Immature natural killer cell (primary cell): ENCODE data around the gene MED31. TPM values are rescaled to one million over a fixed set of nuclear protein-coding genes. Genes with fewer than 3 reads are reported as not detected.
A peak's percentile ranks its signal among the peaks of the same experiment; 100 is the strongest.
"Not testable (repeated sequence)": the region's sequence is repeated elsewhere in the genome, so short reads cannot be mapped to it uniquely, and the experiment has no call there.

Experiments used
- DNase-seq, 3 donors: peaks; one replicate each; pipeline ENCODE4 v3.0.0; 2022; ENCODE audit warnings: mixed read lengths in 1 of 3
- H3K27ac Mint-ChIP-seq, 6 donors: one replicate each; pipeline ENCODE4 v1.8.0; 2020; ENCODE audit warnings: mixed read lengths in 6 of 6, mild to moderate bottlenecking in 5 of 6, inconsistent platforms in 4 of 6, moderate library complexity in 3 of 6
- H3K27me3 Mint-ChIP-seq, 3 donors: one replicate each; pipeline ENCODE4 v1.8.0; 2020 to 2021; ENCODE audit warnings: low read depth in 3 of 3, mild to moderate bottlenecking in 3 of 3, mixed read lengths in 3 of 3, moderate library complexity in 3 of 3, inconsistent platforms in 1 of 3
- H3K36me3 Mint-ChIP-seq, 3 donors: one replicate each; pipeline ENCODE4 v1.8.0; 2020; ENCODE audit warnings: mixed read lengths in 3 of 3, inconsistent platforms in 2 of 3, mild to moderate bottlenecking in 2 of 3
- H3K4me1 Mint-ChIP-seq, 2 donors: one replicate each; pipeline ENCODE4 v1.8.0; 2020; ENCODE audit warnings: inconsistent platforms in 2 of 2, mild to moderate bottlenecking in 2 of 2, mixed read lengths in 2 of 2, moderate library complexity in 1 of 2
- H3K4me3 Mint-ChIP-seq, 5 donors: one replicate each; pipeline ENCODE4 v1.8.0; 2020; ENCODE audit warnings: mild to moderate bottlenecking in 5 of 5, mixed read lengths in 5 of 5, inconsistent platforms in 3 of 5, moderate library complexity in 3 of 5
- H3K9me3 Mint-ChIP-seq, 6 donors: one replicate each; pipeline ENCODE4 v1.8.0; 2020; ENCODE audit warnings: mild to moderate bottlenecking in 6 of 6, mixed read lengths in 6 of 6, inconsistent platforms in 4 of 6, moderate library complexity in 3 of 6
- polyA plus RNA-seq, 3 donors: library from polyadenylated mRNA; unstranded; fragments of 300-500 nt; fragmentation: Illumina TruSeq; gene quantifications; one replicate each; pipeline ENCODE4 v1.2.3, GENCODE V29; 2021

The MED31 gene
- polyA plus RNA-seq, 3 donors from 2014 or later = 34.0 to 50.8 (median 34.4) TPM

GRCh38 chr17:6670571-6670970, 19.2 kb upstream of the MED31 start:
- DNase-seq = no peak
- Mint-ChIP-seq H3K36me3 (peaks cover 0 to 3% (median 0%) of the 10 kb centered on the region in 3 donors), H3K27ac (no peak overlapping the region), H3K27me3 (peaks cover 6 to 12% (median 9%) of the 10 kb centered on the region in 3 donors), H3K9me3 (no peaks in the 10 kb centered on the region), H3K4me1 (no peaks in the 10 kb centered on the region), H3K4me3 (no peak overlapping the region)

- Mint-ChIP-seq H3K4me3 (no peak overlapping the region), H3K36me3 (peaks cover 0 to 3% (median 0%) of the 10 kb centered on the region in 3 donors), H3K27ac (no peak overlapping the region), H3K4me1 (no peaks in the 10 kb centered on the region), H3K27me3 (peaks cover 6 to 14% (median 9%) of the 10 kb centered on the region in 3 donors), H3K9me3 (no peaks in the 10 kb centered on the region)
- DNase-seq = no peak
Observed at GRCh38 chr17:6669479-6670212, 18.2 kb upstream of the MED31 start.

- H3K9me3 Mint-ChIP-seq = no peaks in the 10 kb centered on the region
- no peak for DNase-seq
- H3K27me3 Mint-ChIP-seq = peaks cover 6 to 14% (median 9%) of the 10 kb centered on the region in 3 donors
- peaks cover 0 to 3% (median 0%) of the 10 kb centered on the region in 3 donors for H3K36me3 Mint-ChIP-seq
- H3K4me3 Mint-ChIP-seq = no peak overlapping the region
- no peaks in the 10 kb centered on the region for H3K4me1 Mint-ChIP-seq
- H3K27ac Mint-ChIP-seq = no peak overlapping the region
Observed at GRCh38 chr17:6668727-6669425, 17.5 kb upstream of the MED31 start.

- H3K4me1 Mint-ChIP-seq = no peaks in the 10 kb centered on the region
- H3K4me3 Mint-ChIP-seq = no peak overlapping the region
- peaks cover 0 to 3% (median 0%) of the 10 kb centered on the region in 3 donors for H3K36me3 Mint-ChIP-seq
- H3K27me3 Mint-ChIP-seq = peaks cover 6 to 14% (median 9%) of the 10 kb centered on the region in 3 donors
- no peaks in the 10 kb centered on the region for H3K9me3 Mint-ChIP-seq
- no peak for DNase-seq
- no peak overlapping the region for H3K27ac Mint-ChIP-seq
Observed at GRCh38 chr17:6668219-6668618, 16.8 kb upstream of the MED31 start.

GRCh38 chr17:6667516-6667915, 16.1 kb upstream of the MED31 start:
- Mint-ChIP-seq H3K4me3 (no peak overlapping the region), H3K9me3 (no peaks in the 10 kb centered on the region), H3K27ac (no peak overlapping the region), H3K36me3 (peaks cover 0 to 3% (median 0%) of the 10 kb centered on the region in 3 donors), H3K4me1 (no peaks in the 10 kb centered on the region), H3K27me3 (peaks cover 8 to 13% (median 11%) of the 10 kb centered on the region in 3 donors)
- DNase-seq = no peak

- Mint-ChIP-seq H3K4me3 (no peak overlapping the region), H3K27me3 (peaks cover 10 to 15% (median 14%) of the 10 kb centered on the region in 3 donors), H3K4me1 (no peaks in the 10 kb centered on the region), H3K27ac (no peak overlapping the region), H3K36me3 (peaks cover 0 to 3% (median 0%) of the 10 kb centered on the region in 3 donors), H3K9me3 (no peaks in the 10 kb centered on the region)
- no peak for DNase-seq
Observed at GRCh38 chr17:6666557-6666956, 15.2 kb upstream of the MED31 start.

- peak; percentile 44 to 46 (median 44) for DNase-seq
- Mint-ChIP-seq H3K27ac (no peak overlapping the region), H3K4me1 (no peaks in the 10 kb centered on the region), H3K9me3 (no peaks in the 10 kb centered on the region), H3K36me3 (peaks cover 0 to 3% (median 0%) of the 10 kb centered on the region in 3 donors), H3K27me3 (peaks cover 8 to 19% (median 14%) of the 10 kb centered on the region in 3 donors), H3K4me3 (no peak overlapping the region)
Observed at GRCh38 chr17:6666077-6666521, 14.7 kb upstream of the MED31 start.

- not testable (repeated sequence) for H3K9me3 Mint-ChIP-seq, H3K4me3 Mint-ChIP-seq, H3K4me1 Mint-ChIP-seq, DNase-seq, H3K36me3 Mint-ChIP-seq, H3K27ac Mint-ChIP-seq
- peaks cover 8 to 30% (median 12%) of the 10 kb centered on the region in 3 donors for H3K27me3 Mint-ChIP-seq
Observed at GRCh38 chr17:6663200-6663599, 11.8 kb upstream of the MED31 start.

GRCh38 chr17:6661464-6661848, 10.1 kb upstream of the MED31 start:
- H3K9me3 Mint-ChIP-seq = peaks cover 0 to 3% (median 0%) of the 10 kb centered on the region in 6 donors
- H3K27ac Mint-ChIP-seq = no peak overlapping the region
- H3K36me3 Mint-ChIP-seq = peaks cover 0 to 3% (median 0%) of the 10 kb centered on the region in 3 donors
- H3K4me3 Mint-ChIP-seq = no peak overlapping the region
- H3K4me1 Mint-ChIP-seq = peaks cover 0 to 1% of the 10 kb centered on the region in 2 donors
- peaks cover 10 to 30% (median 11%) of the 10 kb centered on the region in 3 donors for H3K27me3 Mint-ChIP-seq
- DNase-seq = no peak

- Mint-ChIP-seq H3K9me3 (peaks cover 0 to 3% (median 0%) of the 10 kb centered on the region in 6 donors), H3K36me3 (peaks cover 0 to 3% (median 0%) of the 10 kb centered on the region in 3 donors), H3K27me3 (peaks cover 9 to 33% (median 10%) of the 10 kb centered on the region in 3 donors), H3K4me1 (peaks cover 3 to 4% of the 10 kb centered on the region in 2 donors), H3K4me3 (no peak overlapping the region), H3K27ac (peak overlapping the region in 1 of 6 donors; percentile 12)
- DNase-seq = no peak
Observed at GRCh38 chr17:6660805-6661463, 9.5 kb upstream of the MED31 start.

- Mint-ChIP-seq H3K4me1 (peaks cover 3 to 9% of the 10 kb centered on the region in 2 donors), H3K36me3 (peaks cover 0 to 6% (median 0%) of the 10 kb centered on the region in 3 donors), H3K4me3 (no peak overlapping the region), H3K9me3 (peaks cover 0 to 3% (median 0%) of the 10 kb centered on the region in 6 donors), H3K27ac (no peak overlapping the region), H3K27me3 (peaks cover 10 to 39% (median 11%) of the 10 kb centered on the region in 3 donors)
- DNase-seq = no peak
Observed at GRCh38 chr17:6660101-6660500, 8.7 kb upstream of the MED31 start.

- peaks cover 14 to 47% (median 21%) of the 10 kb centered on the region in 3 donors for H3K27me3 Mint-ChIP-seq
- H3K36me3 Mint-ChIP-seq = not testable (repeated sequence)
Observed at GRCh38 chr17:6658411-6658810, 7.0 kb upstream of the MED31 start.

GRCh38 chr17:6657633-6658287, 6.4 kb upstream of the MED31 start:
- Mint-ChIP-seq H3K9me3 (peaks cover 0 to 3% (median 0%) of the 10 kb centered on the region in 6 donors), H3K27me3 (peaks cover 17 to 46% (median 21%) of the 10 kb centered on the region in 3 donors), H3K27ac (no peak overlapping the region), H3K4me3 (peak overlapping the region in 4 of 5 donors; percentile 25 to 63 (median 52)), H3K4me1 (peaks cover 9 to 16% of the 10 kb centered on the region in 2 donors), H3K36me3 (peaks cover 0 to 6% (median 4%) of the 10 kb centered on the region in 3 donors)
- DNase-seq = no peak

More at GRCh38 chr17:6658411-6658810, 7.0 kb upstream of the MED31 start:
- H3K9me3 Mint-ChIP-seq, H3K27ac Mint-ChIP-seq, H3K4me3 Mint-ChIP-seq, H3K4me1 Mint-ChIP-seq, DNase-seq: not testable (repeated sequence)
